ENCODE measurements around the gene NEDD4L.

- TF ChIP-seq CTCF (IDR thresholded peaks at IDR 0.05) (no peak), POLR2A (IDR thresholded peaks at IDR 0.05) (no peak)
Observed at GRCh38 chr18:58034370-58034769, 9.7 kb upstream of the NEDD4L start.

Measured in adrenal gland (tissue), 5 donors.